K562 (cell line): Measurements from ENCODE around the gene SDC3. TPM values are rescaled to one million over a fixed set of nuclear protein-coding genes. Genes with fewer than 3 reads are reported as not detected.

Source experiments
- ATF7 ChIP-seq: fragments of 450-650 bp; IDR thresholded peaks from 2 replicates; pipeline ENCODE4 v1.7.1; 2014; ENCODE audit warnings: mild to moderate bottlenecking, moderate library complexity
- CAMTA2 ChIP-seq: fragments of 250-450 bp; sonication (Bioruptor Pico); conservative IDR thresholded peaks from 2 replicates; pipeline ENCODE4 v1.5.1; 2022
- FOXM1 ChIP-seq, 2 experiments: fragments of 450-650 bp in 1 of 2; sonication (generic) in 1 of 2; formaldehyde crosslinking in 1 of 2; IDR thresholded peaks; 2 replicates each; pipeline versions ENCODE4 v1.6.1 to v1.9.0; 2017 to 2022; ENCODE audit warnings: low read depth in 2 of 2, mild to moderate bottlenecking in 2 of 2, missing genetic modification reagents in 1 of 2, moderate library complexity in 1 of 2
- GABPB2 ChIP-seq: fragments of 250-450 bp; sonication (Bioruptor Pico); conservative IDR thresholded peaks from 2 replicates; pipeline ENCODE4 v1.5.1; 2021; ENCODE audit warnings: mild to moderate bottlenecking
- HCFC1 ChIP-seq: IDR thresholded peaks from 2 replicates; pipeline ENCODE4 v1.6.1; 2012; ENCODE audit warnings: low read depth, low read length, improper control_type of control experiment
- KLF16 ChIP-seq: IDR thresholded peaks from 2 replicates; pipeline ENCODE4 v1.6.1; 2016; ENCODE audit warnings: antibody characterized with exemption
- MEF2A ChIP-seq: IDR thresholded peaks from 2 replicates; pipeline ENCODE4 v1.6.1; 2011; ENCODE audit warnings: low read depth, mild to moderate bottlenecking, low read length, moderate library complexity; ENCODE audit not compliant: control insufficient read depth
- MTA2 ChIP-seq: fragments of 450-650 bp; IDR thresholded peaks from 2 replicates; pipeline ENCODE4 v1.6.1; 2016; ENCODE audit warnings: low read depth
- RBM22 ChIP-seq: fragments of 200-400 bp; formaldehyde crosslinking; IDR thresholded peaks from 2 replicates; pipeline ENCODE4 v1.6.1; 2018; ENCODE audit warnings: low read length, low read depth; ENCODE audit not compliant: poor library complexity, severe bottlenecking
- RCOR1 ChIP-seq, 2 experiments: IDR thresholded peaks; 2 replicates each; pipeline ENCODE4 v1.6.1; 2012; ENCODE audit warnings: low read depth in 2 of 2, low read length in 2 of 2, borderline replicate concordance in 1 of 2, improper control_type of control experiment in 1 of 2
- STAT6 ChIP-seq: sonication (generic); formaldehyde crosslinking; IDR thresholded peaks from 2 replicates; pipeline ENCODE4 v1.8.1; 2023; ENCODE audit warnings: mild to moderate bottlenecking, missing genetic modification reagents
- TARDBP ChIP-seq: fragments of 450-650 bp; IDR thresholded peaks from 2 replicates; pipeline ENCODE4 v1.6.1; 2016
- TRIM24 ChIP-seq, 2 experiments: fragments of 450-650 bp; IDR thresholded peaks; 2 replicates each; pipeline ENCODE4 v1.6.1; 2016
- U2AF1 ChIP-seq: fragments of 200-400 bp; formaldehyde crosslinking; optimal IDR thresholded peaks from 2 replicates; pipeline ENCODE3; 2017; ENCODE audit warnings: mild to moderate bottlenecking, low read depth, low read length, moderate library complexity
- ZNF3 ChIP-seq: fragments of 250-450 bp; sonication (Bioruptor Pico); IDR thresholded peaks from 2 replicates; pipeline ENCODE4 v1.5.0; 2021; ENCODE audit warnings: mild to moderate bottlenecking, moderate library complexity
- ZNF639 ChIP-seq, 2 experiments: fragments of 200-800 bp in 1 of 2; sonication (Bioruptor generic) in 1 of 2; sonication (generic) in 1 of 2; formaldehyde crosslinking in 1 of 2; IDR thresholded peaks in 1 of 2; conservative IDR thresholded peaks in 1 of 2; 2 replicates each; pipeline versions ENCODE4 v1.5.0 to v1.6.1; 2016 to 2020; ENCODE audit warnings: missing compliant biosample characterization in 1 of 2, missing genetic modification characterization in 1 of 2, missing genetic modification reagents in 1 of 2
- ZNF764 ChIP-seq: fragments of 250-450 bp; sonication (Bioruptor Pico); IDR thresholded peaks from 2 replicates; pipeline ENCODE4 v1.4.0; 2020; ENCODE audit warnings: low read depth, mild to moderate bottlenecking, moderate library complexity
- ZSCAN29 ChIP-seq: fragments of 450-650 bp; IDR thresholded peaks from 2 replicates; pipeline ENCODE4 v1.6.1; 2017
- polyA plus RNA-seq, 8 experiments: library from polyadenylated mRNA; depleted of rRNA in 4 of 8; stranded (reverse) in 5 of 8; unstranded in 3 of 8; fragments of >200 nt; fragmentation: Nextera tagmentation in 2 of 8; fragmentation: Illumina TruSeq in 1 of 8; extraction: Ambion mirVana in 2 of 8; extraction: Trizol in 1 of 8; gene quantifications; 2 replicates each; pipeline versions ENCODE4 v1.2.1 to v1.2.3, GENCODE V29; 2011 to 2014; ENCODE audit warnings: inconsistent platforms in 1 of 8, missing spikeins in 1 of 8
- total RNA-seq, 7 experiments: library from RNA; depleted of rRNA in 6 of 7; stranded (reverse); fragments of >200 nt in 6 of 7; fragmentation: Illumina TruSeq in 2 of 7; extraction: Trizol in 2 of 7; gene quantifications; 2 replicates each; pipeline versions ENCODE4 v1.2.1 to v1.2.3, GENCODE V29; 2011 to 2021; ENCODE audit warnings: low replicate concordance in 1 of 7
- TF ChIP-seq, protein P1 (sequence below): sonication (generic); formaldehyde crosslinking; IDR thresholded peaks from 2 replicates; pipeline ENCODE4 v1.8.0; 2022; ENCODE audit warnings: mild to moderate bottlenecking, missing genetic modification reagents
- TF ChIP-seq, protein P2 (sequence below): fragments of 200-800 bp; sonication (Bioruptor generic); IDR thresholded peaks from 2 replicates; pipeline ENCODE4 v1.6.1; 2017; ENCODE audit warnings: missing genetic modification characterization, missing compliant biosample characterization
- TF ChIP-seq, protein P3 (sequence below): sonication (generic); formaldehyde crosslinking; IDR thresholded peaks from 2 replicates; pipeline ENCODE4 v1.5.0; 2020; ENCODE audit warnings: missing genetic modification reagents

SDC3 gene
- total and polyA plus RNA-seq, 9 of the 15 experiments (the other 6 are each of a cell fraction or from before 2014, with no cell fraction given), result 0.38 to 44.1 (median 12.1) TPM

DNA sequence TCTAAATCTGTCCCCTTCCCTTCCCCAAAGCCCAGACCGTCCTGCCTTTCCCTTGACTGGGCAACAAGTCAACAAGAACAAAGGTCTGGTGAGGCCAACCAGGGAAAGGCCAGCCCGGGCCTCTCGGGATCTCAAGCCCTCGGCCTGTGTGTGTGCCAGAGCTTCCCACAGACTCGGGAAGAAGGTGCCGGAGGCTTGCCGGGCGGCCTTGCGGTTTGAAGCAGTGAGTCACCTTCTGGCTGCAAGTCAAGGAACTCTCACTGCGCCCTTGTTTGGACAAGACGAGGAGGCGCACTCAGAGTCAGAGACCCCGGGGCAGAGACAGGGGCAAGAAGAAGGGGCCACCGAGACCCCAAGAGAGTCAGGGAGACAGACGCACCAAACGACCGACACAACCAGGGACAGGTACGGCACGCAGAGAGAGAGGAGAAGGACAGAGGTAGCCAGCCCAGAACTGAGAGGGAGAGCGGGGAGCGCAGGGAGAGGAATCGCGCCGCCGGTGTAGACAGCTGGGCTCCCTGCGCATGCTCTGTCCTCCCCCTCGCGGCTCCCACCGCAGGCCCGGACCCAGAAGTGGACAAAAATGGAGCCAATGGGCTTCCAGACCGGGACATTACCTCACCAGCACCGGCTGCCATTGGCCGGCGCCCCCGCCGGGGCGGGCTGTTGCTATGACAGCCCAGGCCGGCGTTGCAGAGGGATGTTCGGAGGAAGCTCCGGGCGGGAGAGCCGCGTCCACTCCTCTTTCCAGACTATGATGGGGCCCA lies 84.4 kb downstream of the SDC3 start (continued):
- TF ChIP-seq HCFC1, result 0 out of 2 replicates have a peak, but pooled peaks have one; percentile 5
- TF ChIP-seq, protein P1, sequence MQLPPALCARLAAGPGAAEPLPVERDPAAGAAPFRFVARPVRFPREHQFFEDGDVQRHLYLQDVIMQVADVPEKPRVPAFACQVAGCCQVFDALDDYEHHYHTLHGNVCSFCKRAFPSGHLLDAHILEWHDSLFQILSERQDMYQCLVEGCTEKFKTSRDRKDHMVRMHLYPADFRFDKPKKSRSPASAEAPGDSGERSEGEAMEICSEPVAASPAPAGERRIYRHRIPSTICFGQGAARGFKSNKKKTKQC (CRISPR knock-in tag), result 0 out of 2 replicates have a peak, but pooled peaks have one; percentile 42
- TF ChIP-seq RBM22, result peak; percentile 92
- peak in 1 of 2 experiments; percentile 62; a peak in 2 of 4 replicates for TF ChIP-seq TRIM24 (IDR thresholded peaks at IDR 0.05)
- TF ChIP-seq FOXM1 (IDR thresholded peaks at IDR 0.05; ENCODE audit: low read depth), result no peak
- no peak for TF ChIP-seq FOXM1 (CRISPR knock-in tag; IDR thresholded peaks at IDR 0.05; ENCODE audit: low read depth)
- TF ChIP-seq ATF7, result peak; percentile 100
- TF ChIP-seq, protein P2, sequence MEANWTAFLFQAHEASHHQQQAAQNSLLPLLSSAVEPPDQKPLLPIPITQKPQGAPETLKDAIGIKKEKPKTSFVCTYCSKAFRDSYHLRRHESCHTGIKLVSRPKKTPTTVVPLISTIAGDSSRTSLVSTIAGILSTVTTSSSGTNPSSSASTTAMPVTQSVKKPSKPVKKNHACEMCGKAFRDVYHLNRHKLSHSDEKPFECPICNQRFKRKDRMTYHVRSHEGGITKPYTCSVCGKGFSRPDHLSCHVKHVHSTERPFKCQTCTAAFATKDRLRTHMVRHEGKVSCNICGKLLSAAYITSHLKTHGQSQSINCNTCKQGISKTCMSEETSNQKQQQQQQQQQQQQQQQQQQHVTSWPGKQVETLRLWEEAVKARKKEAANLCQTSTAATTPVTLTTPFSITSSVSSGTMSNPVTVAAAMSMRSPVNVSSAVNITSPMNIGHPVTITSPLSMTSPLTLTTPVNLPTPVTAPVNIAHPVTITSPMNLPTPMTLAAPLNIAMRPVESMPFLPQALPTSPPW, result peak; percentile 79
- TF ChIP-seq CAMTA2 (CRISPR knock-in tag), result no peak
- TF ChIP-seq RCOR1 (IDR thresholded peaks at IDR 0.05; ENCODE audit: borderline replicate concordance in 1 of 2, low read depth in 2 of 2, low read length in 2 of 2), result peak in 1 of 2 experiments; percentile 95; a peak in 2 of 4 replicates
- peak; percentile 99 for TF ChIP-seq ZSCAN29
- TF ChIP-seq U2AF1, result no peak
- TF ChIP-seq ZNF639 (CRISPR knock-in tag; conservative IDR thresholded peaks at IDR 0.05 in 1 of 2, IDR thresholded peaks at IDR 0.05 in 1 of 2), result peak in 1 of 2 experiments; percentile 84; a peak in 2 of 4 replicates
- no peak for TF ChIP-seq KLF16
- TF ChIP-seq TARDBP, result peak; percentile 78
- TF ChIP-seq, protein P3, sequence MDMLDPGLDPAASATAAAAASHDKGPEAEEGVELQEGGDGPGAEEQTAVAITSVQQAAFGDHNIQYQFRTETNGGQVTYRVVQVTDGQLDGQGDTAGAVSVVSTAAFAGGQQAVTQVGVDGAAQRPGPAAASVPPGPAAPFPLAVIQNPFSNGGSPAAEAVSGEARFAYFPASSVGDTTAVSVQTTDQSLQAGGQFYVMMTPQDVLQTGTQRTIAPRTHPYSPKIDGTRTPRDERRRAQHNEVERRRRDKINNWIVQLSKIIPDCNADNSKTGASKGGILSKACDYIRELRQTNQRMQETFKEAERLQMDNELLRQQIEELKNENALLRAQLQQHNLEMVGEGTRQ, result no peak
- TF ChIP-seq MEF2A, result no peak
- TF ChIP-seq ZNF764 (CRISPR knock-in tag), result 0 out of 2 replicates have a peak, but pooled peaks have one; percentile 17
- 0 out of 2 replicates have a peak, but pooled peaks have one; percentile 45 for TF ChIP-seq GABPB2 (CRISPR knock-in tag)
- TF ChIP-seq MTA2, result peak; percentile 53; the same call in 1 of the 2 replicates
- no peak for TF ChIP-seq ZNF3 (CRISPR knock-in tag)
- TF ChIP-seq STAT6 (CRISPR knock-in tag), result no peak
